ENCODE measurements around the gene HECTD1.

- TF ChIP-seq CTCF (IDR thresholded peaks at IDR 0.05), result no peak
- no peak for TF ChIP-seq POLR2A (IDR thresholded peaks at IDR 0.05)
Observed at GRCh38 chr14:31212893-31213292, 5.3 kb upstream of the HECTD1 start.

All from Peyer's patch (tissue), 4 donors.